Measurements from ENCODE around the gene UBE3B. TPM values are rescaled to one million over a fixed set of nuclear protein-coding genes. Genes with fewer than 3 reads are reported as not detected.

The UBE3B gene
- total RNA-seq, 4 donors from 2014 or later: 42.4 to 59.2 (median 49.1) TPM

DNA sequence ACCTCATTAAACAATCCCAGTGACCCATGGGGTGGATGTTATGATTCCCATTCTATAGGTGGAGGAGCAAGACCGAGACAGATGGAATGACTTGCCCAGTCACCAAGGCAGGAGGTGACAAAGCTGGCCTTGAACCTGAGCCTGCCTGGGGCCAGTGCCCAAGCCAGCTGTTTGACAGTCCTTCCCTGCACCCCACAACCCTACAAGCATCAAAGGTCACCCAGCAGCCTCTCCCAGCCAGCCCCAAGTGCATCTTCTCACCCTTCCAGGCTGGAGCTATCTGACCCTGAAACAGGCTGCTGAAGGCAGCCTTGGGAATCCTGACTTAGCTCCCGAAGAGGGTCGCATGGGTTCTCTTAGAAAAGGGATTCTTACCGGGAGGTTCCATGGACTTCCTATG lies 75.5 kb downstream of the UBE3B start:
- Histone ChIP-seq H3K27ac (replicated peaks in 1 of 4) (no peak overlapping the region), H3K4me3 (no peak overlapping the region), H3K27me3 (peaks cover 0 to 56% (median 14%) of the 10 kb centered on the region in 4 donors), H3K36me3 (peaks cover 0 to 16% (median 12%) of the 10 kb centered on the region in 4 donors), H3K4me1 (no peaks in the 10 kb centered on the region), H3K9me3 (no peaks in the 10 kb centered on the region)
- no peak for TF ChIP-seq POLR2AphosphoS5 (IDR thresholded peaks at IDR 0.05)
- TF ChIP-seq, protein P1, sequence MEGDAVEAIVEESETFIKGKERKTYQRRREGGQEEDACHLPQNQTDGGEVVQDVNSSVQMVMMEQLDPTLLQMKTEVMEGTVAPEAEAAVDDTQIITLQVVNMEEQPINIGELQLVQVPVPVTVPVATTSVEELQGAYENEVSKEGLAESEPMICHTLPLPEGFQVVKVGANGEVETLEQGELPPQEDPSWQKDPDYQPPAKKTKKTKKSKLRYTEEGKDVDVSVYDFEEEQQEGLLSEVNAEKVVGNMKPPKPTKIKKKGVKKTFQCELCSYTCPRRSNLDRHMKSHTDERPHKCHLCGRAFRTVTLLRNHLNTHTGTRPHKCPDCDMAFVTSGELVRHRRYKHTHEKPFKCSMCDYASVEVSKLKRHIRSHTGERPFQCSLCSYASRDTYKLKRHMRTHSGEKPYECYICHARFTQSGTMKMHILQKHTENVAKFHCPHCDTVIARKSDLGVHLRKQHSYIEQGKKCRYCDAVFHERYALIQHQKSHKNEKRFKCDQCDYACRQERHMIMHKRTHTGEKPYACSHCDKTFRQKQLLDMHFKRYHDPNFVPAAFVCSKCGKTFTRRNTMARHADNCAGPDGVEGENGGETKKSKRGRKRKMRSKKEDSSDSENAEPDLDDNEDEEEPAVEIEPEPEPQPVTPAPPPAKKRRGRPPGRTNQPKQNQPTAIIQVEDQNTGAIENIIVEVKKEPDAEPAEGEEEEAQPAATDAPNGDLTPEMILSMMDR (IDR thresholded peaks at IDR 0.05): no peak
- no peak for TF ChIP-seq EP300 (IDR thresholded peaks at IDR 0.05)
- no peak for TF ChIP-seq POLR2A (IDR thresholded peaks at IDR 0.05; ENCODE audit: low read depth)
- WGBS: 80% methylated on average over 4 of the region's 4 CpGs
- DNase-seq (ENCODE audit: extremely low spot score): no peak
- intact Hi-C loops (cut with DNase I): no loop called here

DNA sequence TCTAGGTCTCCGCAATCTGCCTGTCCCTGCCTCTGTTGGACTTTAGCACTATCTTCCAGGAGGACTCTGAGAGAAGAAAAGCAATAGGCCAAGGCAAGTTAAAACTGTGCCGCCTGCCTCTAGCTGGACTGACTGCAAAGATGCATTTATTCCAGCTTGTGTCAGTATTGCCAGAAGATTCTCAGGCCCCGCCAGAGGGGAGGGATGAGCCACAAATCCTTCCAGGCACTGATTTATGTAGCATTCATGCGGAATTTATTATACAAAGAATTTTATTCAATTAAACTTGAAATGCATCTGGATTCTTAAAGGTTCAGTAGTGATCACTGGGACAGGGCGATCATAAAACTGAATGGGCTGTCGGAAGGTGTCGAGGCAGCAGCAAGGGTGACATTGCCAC lies 76.0 kb downstream of the UBE3B start:
- Histone ChIP-seq H3K27me3 (peaks cover 0 to 50% (median 10%) of the 10 kb centered on the region in 4 donors), H3K36me3 (peaks cover 0 to 20% (median 14%) of the 10 kb centered on the region in 4 donors), H3K9me3 (no peaks in the 10 kb centered on the region), H3K4me1 (no peaks in the 10 kb centered on the region), H3K27ac (replicated peaks in 1 of 4) (no peak overlapping the region), H3K4me3 (no peak overlapping the region)
- DNase-seq (ENCODE audit: extremely low spot score): no peak
- TF ChIP-seq POLR2A (IDR thresholded peaks at IDR 0.05; ENCODE audit: low read depth): no peak
- no peak for TF ChIP-seq EP300 (IDR thresholded peaks at IDR 0.05)
- TF ChIP-seq, protein P1 (IDR thresholded peaks at IDR 0.05): no peak
- no peak for TF ChIP-seq POLR2AphosphoS5 (IDR thresholded peaks at IDR 0.05)
- 78% methylated on average over 6 of the region's 7 CpGs for WGBS
- intact Hi-C loops (cut with DNase I): no loop called here

DNA sequence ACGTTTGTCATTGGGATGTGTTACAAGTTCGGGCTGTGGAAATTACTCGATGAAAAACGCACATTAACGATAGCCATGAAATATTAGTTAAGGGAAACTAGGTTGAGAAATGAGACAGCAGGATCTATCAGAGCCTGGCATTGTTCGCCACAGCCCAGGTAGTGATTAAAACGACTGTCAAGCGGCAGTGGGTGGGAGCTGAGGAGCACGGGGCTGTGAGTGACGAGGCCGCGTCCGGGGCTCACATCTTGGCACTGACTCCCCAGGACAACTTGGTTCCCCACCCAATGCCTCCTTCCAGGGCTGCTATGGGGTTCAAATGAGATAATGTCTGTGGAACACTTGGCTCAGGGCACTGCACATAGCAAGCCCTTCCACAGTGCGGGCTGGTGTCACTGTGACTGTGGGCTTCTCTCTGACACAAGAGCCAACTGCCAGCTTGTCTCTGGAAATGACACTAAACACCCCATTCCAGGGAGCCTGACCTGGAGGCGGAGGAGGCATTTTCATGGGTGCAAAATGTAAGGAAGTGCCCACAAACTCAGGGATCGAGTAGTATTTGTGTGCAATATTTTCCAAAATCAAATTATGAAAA lies 76.6 kb downstream of the UBE3B start:
- 69% methylated on average over 15 of the region's 16 CpGs for WGBS
- peaks cover 0 to 45% (median 8%) of the 10 kb centered on the region in 4 donors for H3K27me3 ChIP-seq
- no peaks in the 10 kb centered on the region for H3K4me1 ChIP-seq
- H3K9me3 ChIP-seq: no peaks in the 10 kb centered on the region
- DNase-seq (ENCODE audit: extremely low spot score): no peak
- no peak overlapping the region for H3K4me3 ChIP-seq
- intact Hi-C loops (cut with DNase I): no loop called here
- H3K27ac ChIP-seq (replicated peaks in 1 of 4): no peak overlapping the region
- peaks cover 0 to 24% (median 19%) of the 10 kb centered on the region in 4 donors for H3K36me3 ChIP-seq
- TF ChIP-seq POLR2AphosphoS5 (IDR thresholded peaks at IDR 0.05) (no peak), EP300 (IDR thresholded peaks at IDR 0.05) (no peak), POLR2A (IDR thresholded peaks at IDR 0.05; ENCODE audit: low read depth) (no peak)
- TF ChIP-seq, protein P1 (IDR thresholded peaks at IDR 0.05): no peak

DNA sequence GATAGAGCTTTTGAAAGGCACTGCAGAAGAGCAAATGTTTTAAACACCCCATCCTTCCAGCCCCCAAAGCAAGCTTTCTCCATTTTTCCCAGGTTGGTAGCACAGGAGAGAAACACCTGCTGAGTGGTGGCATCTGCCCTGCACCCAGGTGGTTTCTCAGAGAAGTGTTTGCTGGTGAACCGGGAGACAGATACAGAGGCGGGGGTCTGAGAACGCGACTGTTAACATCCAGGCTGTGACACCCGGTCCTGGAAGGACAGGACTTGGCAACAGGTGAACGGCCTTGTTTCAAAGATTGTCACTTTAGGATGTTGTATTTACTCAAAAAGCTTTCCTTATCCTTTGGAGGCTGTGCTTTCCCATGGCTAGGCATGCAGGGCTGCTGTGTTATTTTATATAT lies 77.3 kb downstream of the UBE3B start:
- WGBS: 65% methylated on average over 6 of the region's 6 CpGs
- intact Hi-C loops (cut with DNase I): no loop called here
- Histone ChIP-seq H3K9me3 (no peaks in the 10 kb centered on the region), H3K27me3 (peaks cover 0 to 38% (median 4%) of the 10 kb centered on the region in 4 donors), H3K27ac (replicated peaks in 1 of 4) (no peak overlapping the region), H3K36me3 (peaks cover 0 to 31% (median 22%) of the 10 kb centered on the region in 4 donors), H3K4me1 (no peaks in the 10 kb centered on the region), H3K4me3 (no peak overlapping the region)
- TF ChIP-seq POLR2A (IDR thresholded peaks at IDR 0.05; ENCODE audit: low read depth) (no peak), POLR2AphosphoS5 (IDR thresholded peaks at IDR 0.05) (no peak), EP300 (IDR thresholded peaks at IDR 0.05) (no peak)
- TF ChIP-seq, protein P1 (IDR thresholded peaks at IDR 0.05): no peak
- DNase-seq (ENCODE audit: extremely low spot score): no peak
